Stimulated activated CD8-positive, alpha-beta memory T cell treated with anti-CD3 and anti-CD28 coated beads, Interleukin-7, amount 100 ng/mL, for 1 hour (primary cell): ENCODE data around the gene ZNF500.
"Not testable (repeated sequence)": the region's sequence is repeated elsewhere in the genome, so short reads cannot be mapped to it uniquely, and the experiment has no call there.

Experiments used
- DNase-seq, 2 donors: peaks; one replicate each; pipeline ENCODE4 v3.0.0-alpha.2; 2020; ENCODE audit warnings: low read depth in 2 of 2

Gene ZNF500

GRCh38 chr16:4796982-4797804, 30.2 kb upstream of the ZNF500 start:
- DNase-seq = no peak

GRCh38 chr16:4795828-4796572, 29.0 kb upstream of the ZNF500 start:
- no peak for DNase-seq

- no peak for DNase-seq
Measured at GRCh38 chr16:4795181-4795827, 28.3 kb upstream of the ZNF500 start, which contains the start of gene SMIM22. Gene SMIM22 (plus strand): TSS chr16:4795369. CDS start chr16:4795735, 366 bp downstream.

- no peak for DNase-seq
Measured at GRCh38 chr16:4792951-4793513, 26.1 kb upstream of the ZNF500 start.

GRCh38 chr16:4790871-4791270, 23.9 kb upstream of the ZNF500 start:
- no peak for DNase-seq

GRCh38 chr16:4790261-4790660, 23.3 kb upstream of the ZNF500 start:
- DNase-seq = no peak

- DNase-seq = no peak
Measured at GRCh38 chr16:4788910-4789309, 21.9 kb upstream of the ZNF500 start.

- DNase-seq = no peak
Measured at GRCh38 chr16:4788489-4788889, 21.5 kb upstream of the ZNF500 start.

GRCh38 chr16:4787627-4788482, 20.9 kb upstream of the ZNF500 start, which contains the start of gene SEPTIN12:
Gene SEPTIN12 (minus strand): TSS chr16:4788345. CDS start chr16:4787645, 700 bp downstream.
- DNase-seq = no peak

GRCh38 chr16:4787068-4787467, 20.1 kb upstream of the ZNF500 start:
- no peak for DNase-seq

GRCh38 chr16:4785758-4786433, 18.9 kb upstream of the ZNF500 start:
- DNase-seq = no peak

GRCh38 chr16:4784444-4784987, 17.6 kb upstream of the ZNF500 start:
- DNase-seq = not testable (repeated sequence)

GRCh38 chr16:4783951-4784336, 17.0 kb upstream of the ZNF500 start:
- no peak for DNase-seq

- no peak for DNase-seq
Measured at GRCh38 chr16:4783251-4783950, 16.4 kb upstream of the ZNF500 start.

GRCh38 chr16:4780235-4780634, 13.3 kb upstream of the ZNF500 start:
- no peak for DNase-seq

GRCh38 chr16:4778050-4778392, 11.1 kb upstream of the ZNF500 start:
- no peak for DNase-seq

GRCh38 chr16:4777339-4778049, 10.5 kb upstream of the ZNF500 start:
- no peak for DNase-seq

- DNase-seq = no peak
Measured at GRCh38 chr16:4776141-4776705, 9.3 kb upstream of the ZNF500 start.

GRCh38 chr16:4775005-4775404, 8.0 kb upstream of the ZNF500 start:
- no peak for DNase-seq
